Pancreas (tissue), 10 donors: Measurements from ENCODE around the gene UTP11. TPM values are rescaled to one million over a fixed set of nuclear protein-coding genes. Genes with fewer than 3 reads are reported as not detected.

Experiments used
- ATAC-seq, 4 donors: fragments of 200-7000 bp; cut with Tn5 transposase; one replicate each; pipeline versions ENCODE4 v1.8.0 to v1.9.1; 2020; ENCODE audit warnings: mild to moderate bottlenecking in 4 of 4, moderate library complexity in 4 of 4
- DNase-seq, 6 donors: peaks; one replicate each; pipeline ENCODE4 v3.0.0-alpha.2; 2020
- FAIRE-seq: peaks from 2 replicates; lab custom pipeline; 2012; peaks lifted over from hg19 to GRCh38; lab: Jason Lieb, UNC
- H3K27ac ChIP-seq, 4 donors: fragments of 200-600 bp; sonication (generic); 1 replicate in 3 of 4; 2 replicates in 1 of 4; pipeline versions ENCODE4 v1.5.0 to v1.8.0; 2020
- H3K27me3 ChIP-seq, 4 donors: fragments of 200-600 bp; one replicate each; pipeline ENCODE4 v1.8.0; 2021
- H3K36me3 ChIP-seq, 3 donors: fragments of 200-600 bp; sonication (generic) in 1 of 3; one replicate each; pipeline versions ENCODE4 v1.5.0 to v1.8.0; 2020 to 2021
- H3K4me1 ChIP-seq, 3 donors: fragments of 200-600 bp; one replicate each; pipeline ENCODE4 v1.8.0; 2021
- H3K4me3 ChIP-seq, 4 donors: fragments of 200-600 bp; sonication (generic) in 2 of 4; one replicate each; pipeline versions ENCODE4 v1.5.0 to v1.8.0; 2020 to 2021
- H3K9me3 ChIP-seq, 4 donors: fragments of 200-600 bp; one replicate each; pipeline ENCODE4 v1.8.0; 2021
- CTCF ChIP-seq, 4 donors: fragments of 200-600 bp; sonication (generic) in 3 of 4; IDR thresholded peaks; one replicate each; pipeline versions ENCODE4 v1.5.0 to v1.8.0; 2021; ENCODE audit warnings: antibody characterized with exemption in 4 of 4
- WGBS, 2 donors: extraction: QIAGEN DNeasy Blood & Tissue Kit; methylation state at CpG; one replicate each; pipeline ENCODE4 v1.1.7; 2013; 5-methylcytosine and 5-hydroxymethylcytosine counted together
- intact Hi-C, 3 donors: fragments of 100-400 bp; cut with DNase I; formaldehyde crosslinking; loops; one replicate each; pipeline versions ENCODE4 v1.11.1 to v1.14.2; 2022
- polyA plus RNA-seq, 2 donors: library from polyadenylated mRNA; stranded (reverse); fragments of 200-250 nt; gene quantifications; one replicate each; pipeline ENCODE4 v1.2.3, GENCODE V29; 2013
- total RNA-seq, 6 donors: library from RNA; stranded (reverse); fragmentation: NEBNext Ultra II Directional in 4 of 6; extraction: Animal tissue kit (Norgen Biotek cat#: 25700) in 4 of 6; gene quantifications; one replicate each; pipeline versions ENCODE4 v1.2.1 to v1.2.4, GENCODE V29; 2021 to 2023
- donor health status: healthy with polysubstance abuse.
- donor health status: DM: no; HTN: no; CAD: no; lungs with moderate emphysema.
- donor health status: DM: no; HTN: no; CAD: no.
- donor health status: control.
- donor health status: control.
- donor health status: Bipolar disorder and iron deficiency.
- donor health status: DM: yes; HTN: yes; CAD: no.
- donor health status: DM: no; HTN: no; CAD: no.
- donor health status: DM: no; HTN: no; CAD: no.
- donor health status: DM: yes; HTN: yes; CAD: no.

Gene UTP11
- total and polyA plus RNA-seq, 8 donors = 7.8 to 16.6 (median 14.7) TPM

- Histone ChIP-seq H3K4me3 (no peak overlapping the region), H3K9me3 (no peaks in the 10 kb centered on the region), H3K27ac (no peak overlapping the region), H3K4me1 (peaks cover 4 to 12% (median 7%) of the 10 kb centered on the region in 3 donors), H3K27me3 (peaks cover 0 to 35% (median 12%) of the 10 kb centered on the region in 4 donors), H3K36me3 (no peaks in the 10 kb centered on the region)
- FAIRE-seq = no peak
- 81 to 84% methylated on average over 21 of the region's 21 CpGs for WGBS, 2 donors
- intact Hi-C loops = no loop called here
- no peak for DNase-seq
- no peak for ATAC-seq
- no peak for TF ChIP-seq CTCF (IDR thresholded peaks at IDR 0.05)
Measured at GRCh38 chr1:38041936-38042834, 29.7 kb downstream of the UTP11 start.

- intact Hi-C loops = no loop called here
- H3K27me3 ChIP-seq = peaks cover 0 to 35% (median 12%) of the 10 kb centered on the region in 4 donors
- H3K36me3 ChIP-seq = no peaks in the 10 kb centered on the region
- H3K4me1 ChIP-seq = peaks cover 4 to 12% (median 10%) of the 10 kb centered on the region in 3 donors
- H3K4me3 ChIP-seq = no peak overlapping the region
- DNase-seq (no peak), ATAC-seq (no peak), FAIRE-seq (no peak)
- no peak overlapping the region for H3K27ac ChIP-seq
- H3K9me3 ChIP-seq = no peaks in the 10 kb centered on the region
- TF ChIP-seq CTCF (IDR thresholded peaks at IDR 0.05) = no peak
- 74 to 79% methylated on average over 12 of the region's 12 CpGs for WGBS, 2 donors
Measured at GRCh38 chr1:38043036-38043747, 30.7 kb downstream of the UTP11 start.

GRCh38 chr1:38044221-38045215 is 32.0 kb downstream of the UTP11 start:
- Histone ChIP-seq H3K27me3 (peaks cover 0 to 35% (median 12%) of the 10 kb centered on the region in 4 donors), H3K4me1 (peaks cover 4 to 12% (median 10%) of the 10 kb centered on the region in 3 donors), H3K4me3 (peak overlapping the region in 1 of 4 donors; percentile 14), H3K9me3 (no peaks in the 10 kb centered on the region), H3K36me3 (no peaks in the 10 kb centered on the region), H3K27ac (no peak overlapping the region)
- FAIRE-seq (no peak), DNase-seq (peak in 1 of 6 donors; percentile 61), ATAC-seq (no peak)
- intact Hi-C loops = no loop called here
- TF ChIP-seq CTCF (IDR thresholded peaks at IDR 0.05) = no peak
- 8 to 9% methylated on average over 67 to 70 of the region's 70 CpGs for WGBS, 2 donors

- no peak for FAIRE-seq
- Histone ChIP-seq H3K4me3 (peak overlapping the region in 1 of 4 donors; percentile 45), H3K36me3 (no peaks in the 10 kb centered on the region), H3K9me3 (no peaks in the 10 kb centered on the region), H3K27ac (no peak overlapping the region), H3K27me3 (peaks cover 0 to 35% (median 12%) of the 10 kb centered on the region in 4 donors), H3K4me1 (peaks cover 4 to 12% (median 10%) of the 10 kb centered on the region in 3 donors)
- 4 to 5% methylated on average over 94 to 115 of the region's 115 CpGs for WGBS, 2 donors
- peak in 3 of 6 donors; percentile 45 to 76 (median 66) for DNase-seq
- ATAC-seq = no peak
- TF ChIP-seq CTCF (IDR thresholded peaks at IDR 0.05) = no peak
- intact Hi-C loops = no loop called here
Measured at GRCh38 chr1:38045401-38046332, 33.1 kb downstream of the UTP11 start.
